ENCODE data around the gene POMGNT2. TPM values are rescaled to one million over a fixed set of nuclear protein-coding genes. Genes with fewer than 3 reads are reported as not detected.

Gene POMGNT2
- total RNA-seq, 1 experiment from 2014 or later: 10.1 TPM

GRCh38 chr3:43073116-43073835, 32.6 kb downstream of the POMGNT2 start:
- no peak for TF ChIP-seq SIN3A (IDR thresholded peaks at IDR 0.05; ENCODE audit: borderline replicate concordance, insufficient read depth, low read depth, low read length)
- TF ChIP-seq, protein P1, sequence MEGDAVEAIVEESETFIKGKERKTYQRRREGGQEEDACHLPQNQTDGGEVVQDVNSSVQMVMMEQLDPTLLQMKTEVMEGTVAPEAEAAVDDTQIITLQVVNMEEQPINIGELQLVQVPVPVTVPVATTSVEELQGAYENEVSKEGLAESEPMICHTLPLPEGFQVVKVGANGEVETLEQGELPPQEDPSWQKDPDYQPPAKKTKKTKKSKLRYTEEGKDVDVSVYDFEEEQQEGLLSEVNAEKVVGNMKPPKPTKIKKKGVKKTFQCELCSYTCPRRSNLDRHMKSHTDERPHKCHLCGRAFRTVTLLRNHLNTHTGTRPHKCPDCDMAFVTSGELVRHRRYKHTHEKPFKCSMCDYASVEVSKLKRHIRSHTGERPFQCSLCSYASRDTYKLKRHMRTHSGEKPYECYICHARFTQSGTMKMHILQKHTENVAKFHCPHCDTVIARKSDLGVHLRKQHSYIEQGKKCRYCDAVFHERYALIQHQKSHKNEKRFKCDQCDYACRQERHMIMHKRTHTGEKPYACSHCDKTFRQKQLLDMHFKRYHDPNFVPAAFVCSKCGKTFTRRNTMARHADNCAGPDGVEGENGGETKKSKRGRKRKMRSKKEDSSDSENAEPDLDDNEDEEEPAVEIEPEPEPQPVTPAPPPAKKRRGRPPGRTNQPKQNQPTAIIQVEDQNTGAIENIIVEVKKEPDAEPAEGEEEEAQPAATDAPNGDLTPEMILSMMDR (IDR thresholded peaks at IDR 0.05): no peak
- TF ChIP-seq, protein P2, sequence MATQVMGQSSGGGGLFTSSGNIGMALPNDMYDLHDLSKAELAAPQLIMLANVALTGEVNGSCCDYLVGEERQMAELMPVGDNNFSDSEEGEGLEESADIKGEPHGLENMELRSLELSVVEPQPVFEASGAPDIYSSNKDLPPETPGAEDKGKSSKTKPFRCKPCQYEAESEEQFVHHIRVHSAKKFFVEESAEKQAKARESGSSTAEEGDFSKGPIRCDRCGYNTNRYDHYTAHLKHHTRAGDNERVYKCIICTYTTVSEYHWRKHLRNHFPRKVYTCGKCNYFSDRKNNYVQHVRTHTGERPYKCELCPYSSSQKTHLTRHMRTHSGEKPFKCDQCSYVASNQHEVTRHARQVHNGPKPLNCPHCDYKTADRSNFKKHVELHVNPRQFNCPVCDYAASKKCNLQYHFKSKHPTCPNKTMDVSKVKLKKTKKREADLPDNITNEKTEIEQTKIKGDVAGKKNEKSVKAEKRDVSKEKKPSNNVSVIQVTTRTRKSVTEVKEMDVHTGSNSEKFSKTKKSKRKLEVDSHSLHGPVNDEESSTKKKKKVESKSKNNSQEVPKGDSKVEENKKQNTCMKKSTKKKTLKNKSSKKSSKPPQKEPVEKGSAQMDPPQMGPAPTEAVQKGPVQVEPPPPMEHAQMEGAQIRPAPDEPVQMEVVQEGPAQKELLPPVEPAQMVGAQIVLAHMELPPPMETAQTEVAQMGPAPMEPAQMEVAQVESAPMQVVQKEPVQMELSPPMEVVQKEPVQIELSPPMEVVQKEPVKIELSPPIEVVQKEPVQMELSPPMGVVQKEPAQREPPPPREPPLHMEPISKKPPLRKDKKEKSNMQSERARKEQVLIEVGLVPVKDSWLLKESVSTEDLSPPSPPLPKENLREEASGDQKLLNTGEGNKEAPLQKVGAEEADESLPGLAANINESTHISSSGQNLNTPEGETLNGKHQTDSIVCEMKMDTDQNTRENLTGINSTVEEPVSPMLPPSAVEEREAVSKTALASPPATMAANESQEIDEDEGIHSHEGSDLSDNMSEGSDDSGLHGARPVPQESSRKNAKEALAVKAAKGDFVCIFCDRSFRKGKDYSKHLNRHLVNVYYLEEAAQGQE (IDR thresholded peaks at IDR 0.05; ENCODE audit: insufficient read depth in 1 of 2, low read depth in 2 of 2, low read length in 1 of 2): no peak
- no peak for TF ChIP-seq TCF7L2 (IDR thresholded peaks at IDR 0.05; ENCODE audit: low read depth, low read length)
- no peak for TF ChIP-seq POLR2AphosphoS5 (IDR thresholded peaks at IDR 0.05; ENCODE audit: low read depth, low read length)
- no peak overlapping the region for H3K27ac ChIP-seq (ENCODE audit: low read length)
- H3K4me1 ChIP-seq (ENCODE audit: control insufficient read depth, insufficient read depth, low read length): no peaks in the 10 kb centered on the region
- POLR2A ChIA-PET: no interaction called here
- no peaks in the 10 kb centered on the region for H3K36me3 ChIP-seq (ENCODE audit: control insufficient read depth, insufficient read depth, low read length)
- no peaks in the 10 kb centered on the region for H3K27me3 ChIP-seq (ENCODE audit: control insufficient read depth, insufficient read depth, low read length)
- H3K9me3 ChIP-seq (ENCODE audit: control insufficient read depth, insufficient read depth, low read depth, low read length): no peaks in the 10 kb centered on the region
- CTCF ChIA-PET: interaction anchor here (0.7 kb wide), 1 partner anchor 1555 kb away, joined by 3 read pairs; no protein-coding TSS in a partner anchor
- no TSS peak for BruUV-seq (replicated peaks)
- in situ Hi-C loops (cut with HindIII; ENCODE audit: low pct_unique_long_range_greater_than_20kb, low sequenced_read_pairs): no loop called here
- no peak overlapping the region for H3K4me3 ChIP-seq (ENCODE audit: low read depth in 2 of 2, low read length in 2 of 2)
- ATAC-seq: no peak
- intact Hi-C loops (cut with micrococcal nuclease; ENCODE audit: unreplicated experiment): no loop called here
- DNase-seq (ENCODE audit: low read depth, low spot score): no peak

DNA sequence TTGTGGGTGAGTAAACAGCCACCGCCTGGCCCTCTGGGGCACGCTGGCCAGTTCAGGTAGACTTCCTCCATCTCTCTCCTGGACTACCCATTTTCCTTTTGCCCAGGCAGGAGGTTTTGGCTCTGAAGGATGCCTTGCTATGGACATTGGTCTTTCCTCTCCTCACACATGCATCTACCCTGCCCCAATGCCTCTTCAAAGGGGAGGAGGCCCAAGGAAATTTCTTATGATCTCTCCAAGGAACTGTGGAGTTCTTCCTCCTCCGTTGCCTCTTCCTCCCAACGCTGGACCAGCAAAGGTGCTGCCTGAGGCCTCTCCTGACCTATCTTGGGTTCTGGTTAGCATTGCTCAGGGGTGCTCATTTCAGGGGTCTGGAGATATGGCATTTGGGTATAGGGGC, 33.5 kb downstream of the POMGNT2 start:
- Histone ChIP-seq H3K9me3 (ENCODE audit: control insufficient read depth, insufficient read depth, low read depth, low read length) (no peaks in the 10 kb centered on the region), H3K4me3 (ENCODE audit: low read depth in 2 of 2, low read length in 2 of 2) (no peak overlapping the region), H3K27ac (ENCODE audit: low read length) (no peak overlapping the region), H3K4me1 (ENCODE audit: control insufficient read depth, insufficient read depth, low read length) (no peaks in the 10 kb centered on the region), H3K36me3 (ENCODE audit: control insufficient read depth, insufficient read depth, low read length) (no peaks in the 10 kb centered on the region), H3K27me3 (ENCODE audit: control insufficient read depth, insufficient read depth, low read length) (no peaks in the 10 kb centered on the region)
- no peak for DNase-seq (ENCODE audit: low read depth, low spot score)
- no peak for ATAC-seq
- BruUV-seq (replicated peaks): no TSS peak
- TF ChIP-seq SIN3A (IDR thresholded peaks at IDR 0.05; ENCODE audit: borderline replicate concordance, insufficient read depth, low read depth, low read length) (no peak), POLR2AphosphoS5 (IDR thresholded peaks at IDR 0.05; ENCODE audit: low read depth, low read length) (no peak)
- TF ChIP-seq, protein P2 (IDR thresholded peaks at IDR 0.05; ENCODE audit: insufficient read depth in 1 of 2, low read depth in 2 of 2, low read length in 1 of 2): no peak
- ChIA-PET CTCF (no interaction called here), POLR2A (no interaction called here)
- intact Hi-C loops (cut with micrococcal nuclease; ENCODE audit: unreplicated experiment): no loop called here
- in situ Hi-C loops (cut with HindIII; ENCODE audit: low pct_unique_long_range_greater_than_20kb, low sequenced_read_pairs): no loop called here

All from Panc1 (cell line).